SJCRH30 (cell line): Measurements from ENCODE around the gene S100A6. TPM values are rescaled to one million over a fixed set of nuclear protein-coding genes. Genes with fewer than 3 reads are reported as not detected.

Experiments used
- DNase-seq, 2 experiments: peaks; one replicate each; pipeline ENCODE4 v3.0.0-alpha.2; 2015 to 2020
- H3K27ac ChIP-seq: fragments of 250-450 bp; sonication (Bioruptor Pico); 2 replicates; pipeline ENCODE4 v1.5.1; 2020; ENCODE audit warnings: mild to moderate bottlenecking, moderate library complexity
- H3K27me3 ChIP-seq: fragments of 250-450 bp; sonication (Bioruptor Pico); 2 replicates; pipeline ENCODE4 v1.5.1; 2020; ENCODE audit warnings: mild to moderate bottlenecking, moderate library complexity
- H3K36me3 ChIP-seq: fragments of 250-450 bp; sonication (Bioruptor Pico); 2 replicates; pipeline ENCODE4 v1.5.1; 2020; ENCODE audit warnings: mild to moderate bottlenecking, moderate library complexity
- H3K4me1 ChIP-seq: fragments of 250-450 bp; sonication (Bioruptor Pico); 2 replicates; pipeline ENCODE4 v1.5.1; 2020; ENCODE audit warnings: mild to moderate bottlenecking, moderate library complexity
- H3K4me3 ChIP-seq: fragments of 250-450 bp; sonication (Bioruptor Pico); 2 replicates; pipeline ENCODE4 v1.5.1; 2020; ENCODE audit warnings: mild to moderate bottlenecking, moderate library complexity
- H3K9me3 ChIP-seq: fragments of 250-450 bp; sonication (Bioruptor Pico); replicated peaks from 2 replicates; pipeline ENCODE4 v1.5.1; 2020; ENCODE audit warnings: mild to moderate bottlenecking, moderate library complexity
- total RNA-seq: library from RNA; depleted of rRNA; stranded (reverse); fragments of >200 nt; shearing (Covaris generic); gene quantifications from 2 replicates; pipeline ENCODE4 v1.2.3, GENCODE V29; 2014

S100A6 gene
- total RNA-seq, 1 experiment from 2014 or later: 38.8 TPM

DNA sequence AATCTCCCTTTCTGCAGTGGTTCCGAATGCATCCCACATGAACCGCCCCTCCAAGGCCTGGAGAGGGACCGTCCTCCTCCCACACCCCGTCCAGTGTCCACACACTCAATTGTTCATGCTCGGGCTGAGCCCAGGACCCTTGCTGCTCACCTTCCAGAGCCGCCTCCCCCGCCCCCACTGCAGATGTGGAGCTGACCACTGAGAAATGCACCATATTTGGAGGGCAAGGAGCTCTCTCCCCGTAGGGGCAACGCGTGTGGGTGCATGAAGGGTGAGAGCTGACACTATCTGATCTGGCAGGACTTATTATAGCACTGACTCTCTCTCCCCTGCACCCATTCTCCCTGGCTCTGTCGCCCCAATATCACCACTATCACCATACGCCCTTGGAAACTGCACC, 17.3 kb upstream of the S100A6 start:
- no peak overlapping the region for H3K27ac ChIP-seq
- no peaks in the 10 kb centered on the region for H3K27me3 ChIP-seq
- H3K9me3 ChIP-seq: no peaks in the 10 kb centered on the region
- no peak overlapping the region for H3K4me3 ChIP-seq
- no peak for DNase-seq
- no peaks in the 10 kb centered on the region for H3K36me3 ChIP-seq
- H3K4me1 ChIP-seq: peaks cover 21% of the 10 kb centered on the region

DNA sequence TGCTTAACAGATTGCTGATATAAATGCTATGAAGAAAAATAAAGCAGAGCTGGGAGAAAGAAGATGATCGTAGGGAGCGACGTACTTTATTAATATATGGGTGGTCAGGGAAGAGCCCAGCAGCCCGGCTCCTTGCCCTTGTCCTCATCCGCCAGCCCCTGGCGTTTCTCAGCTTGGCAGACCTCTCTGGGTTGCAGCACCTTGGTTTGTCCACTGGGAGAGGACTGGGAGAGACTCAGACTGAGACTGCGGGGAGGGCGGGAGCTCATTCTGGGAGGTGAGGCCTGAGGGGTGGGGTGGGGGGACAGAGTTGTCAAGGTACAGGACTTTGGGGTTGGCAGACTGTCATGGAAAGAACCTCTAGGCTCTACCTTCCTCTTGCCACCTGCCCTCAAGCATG, 16.5 kb upstream of the S100A6 start:
- peaks cover 21% of the 10 kb centered on the region for H3K4me1 ChIP-seq

DNA sequence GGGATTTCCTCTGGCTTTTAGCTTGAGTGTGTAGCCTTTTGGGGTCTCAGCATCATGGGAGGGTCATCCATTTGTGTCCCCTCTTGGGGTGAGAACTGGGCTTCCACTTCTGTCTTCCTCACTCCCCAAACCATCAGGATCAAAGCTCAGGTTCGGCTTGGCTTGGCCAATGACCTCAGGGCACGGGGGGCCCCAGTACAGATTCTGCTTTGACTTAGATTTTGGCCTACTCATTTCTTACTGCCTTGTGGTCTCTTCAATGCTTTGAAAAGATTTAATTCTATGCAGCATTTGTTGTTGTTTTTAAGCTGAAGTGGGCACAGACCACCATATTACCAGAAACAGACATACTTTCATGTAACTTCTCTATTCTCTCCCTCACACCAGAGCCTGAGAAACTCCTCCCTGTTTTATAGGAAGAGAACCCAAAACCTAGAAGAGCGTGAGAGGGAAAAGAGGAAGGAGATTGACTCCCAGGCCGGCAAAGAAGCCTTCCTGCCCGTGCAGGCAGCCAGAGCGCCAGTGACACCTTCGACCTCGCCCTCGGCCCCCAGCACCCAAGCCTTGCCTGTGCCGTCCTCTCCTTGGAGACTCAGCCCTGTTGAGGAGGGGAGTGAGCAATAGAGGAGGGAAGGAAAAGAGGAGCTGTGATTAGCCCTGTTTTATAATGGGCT, 15.2 kb upstream of the S100A6 start:
- peaks cover 21% of the 10 kb centered on the region for H3K4me1 ChIP-seq
- DNase-seq: no peak

More for the DNA sequence above, 16.5 kb upstream of the S100A6 start:
- Histone ChIP-seq H3K27me3 (no peaks in the 10 kb centered on the region), H3K27ac (no peak overlapping the region), H3K9me3 (no peaks in the 10 kb centered on the region), H3K36me3 (no peaks in the 10 kb centered on the region), H3K4me3 (no peak overlapping the region)
- DNase-seq: no peak

DNA sequence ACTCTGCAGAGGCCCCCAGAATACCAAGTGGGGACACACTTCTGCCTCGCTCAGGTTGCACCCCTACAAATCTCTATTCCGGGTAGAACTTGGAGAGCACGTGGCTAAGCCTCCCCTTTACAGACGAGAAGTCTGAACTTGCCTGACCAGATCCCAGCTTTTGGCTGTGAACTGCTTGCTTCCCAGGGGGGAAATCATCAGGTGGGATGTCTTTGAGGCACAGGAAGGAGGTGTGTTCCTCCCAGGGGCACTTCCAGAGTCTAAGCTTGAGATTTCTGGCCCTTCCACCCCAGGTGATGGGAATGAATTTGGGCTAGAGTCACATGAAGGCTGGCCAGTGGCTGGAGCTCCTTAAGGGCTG, 14.6 kb upstream of the S100A6 start:
- Histone ChIP-seq H3K27ac (no peak overlapping the region), H3K36me3 (no peaks in the 10 kb centered on the region), H3K27me3 (no peaks in the 10 kb centered on the region), H3K9me3 (no peaks in the 10 kb centered on the region), H3K4me1 (peaks cover 21% of the 10 kb centered on the region), H3K4me3 (no peak overlapping the region)
- DNase-seq: no peak

More for the DNA sequence above, 15.2 kb upstream of the S100A6 start:
- Histone ChIP-seq H3K27me3 (no peaks in the 10 kb centered on the region), H3K27ac (no peak overlapping the region), H3K9me3 (no peaks in the 10 kb centered on the region), H3K4me3 (no peak overlapping the region), H3K36me3 (no peaks in the 10 kb centered on the region)

DNA sequence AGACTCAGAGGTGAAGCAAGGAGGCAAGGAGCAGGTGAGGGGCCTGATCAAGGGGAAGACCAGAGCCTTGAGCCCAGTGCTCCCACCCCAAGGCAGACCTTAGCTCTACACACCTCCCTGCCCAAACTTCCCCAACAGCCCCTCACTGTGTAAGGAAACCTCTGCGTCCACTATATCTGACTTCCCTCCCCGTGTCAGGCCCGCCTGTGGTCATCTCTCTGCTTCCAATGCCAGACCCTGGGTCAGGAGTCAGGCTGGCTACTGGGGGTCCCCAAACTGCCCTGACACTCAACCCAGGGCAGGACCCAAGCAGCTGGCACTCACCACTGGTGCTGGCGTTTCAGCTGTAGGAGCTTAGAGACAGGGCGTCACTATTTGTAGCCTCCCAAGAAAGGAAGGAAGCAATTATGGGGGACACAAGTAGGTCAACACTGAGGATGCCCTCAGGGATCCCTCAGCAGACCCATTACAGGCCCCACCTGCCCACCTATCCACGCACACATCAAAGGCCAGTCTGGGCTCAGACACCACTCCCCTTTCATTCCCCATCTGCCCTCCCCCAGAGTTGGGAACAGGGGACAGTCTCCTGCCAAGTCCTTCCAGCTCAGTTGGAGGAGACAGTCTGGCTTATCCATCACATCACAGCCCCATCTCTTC, 14.1 kb upstream of the S100A6 start:
- Histone ChIP-seq H3K36me3 (no peaks in the 10 kb centered on the region), H3K9me3 (no peaks in the 10 kb centered on the region), H3K27me3 (no peaks in the 10 kb centered on the region), H3K4me1 (peaks cover 21% of the 10 kb centered on the region), H3K4me3 (no peak overlapping the region), H3K27ac (no peak overlapping the region)
- DNase-seq: no peak

- Histone ChIP-seq H3K27ac (no peak within 1 kb of the TSS), H3K4me1 (peaks cover 20% of the 10 kb centered on the region), H3K36me3 (no peaks in the 10 kb centered on the region), H3K9me3 (no peaks in the 10 kb centered on the region), H3K27me3 (no peaks in the 10 kb centered on the region), H3K4me3 (no peak within 1 kb of the TSS)
- DNase-seq: peak; percentile 35 to 44
Observed at GRCh38 chr1:153548722-153549688, 13.2 kb upstream of the S100A6 start, which contains the start of gene S100A3. S100A3 (minus strand) TSS chr1:153549258; CDS start chr1:153548485, 773 bp downstream.

DNA sequence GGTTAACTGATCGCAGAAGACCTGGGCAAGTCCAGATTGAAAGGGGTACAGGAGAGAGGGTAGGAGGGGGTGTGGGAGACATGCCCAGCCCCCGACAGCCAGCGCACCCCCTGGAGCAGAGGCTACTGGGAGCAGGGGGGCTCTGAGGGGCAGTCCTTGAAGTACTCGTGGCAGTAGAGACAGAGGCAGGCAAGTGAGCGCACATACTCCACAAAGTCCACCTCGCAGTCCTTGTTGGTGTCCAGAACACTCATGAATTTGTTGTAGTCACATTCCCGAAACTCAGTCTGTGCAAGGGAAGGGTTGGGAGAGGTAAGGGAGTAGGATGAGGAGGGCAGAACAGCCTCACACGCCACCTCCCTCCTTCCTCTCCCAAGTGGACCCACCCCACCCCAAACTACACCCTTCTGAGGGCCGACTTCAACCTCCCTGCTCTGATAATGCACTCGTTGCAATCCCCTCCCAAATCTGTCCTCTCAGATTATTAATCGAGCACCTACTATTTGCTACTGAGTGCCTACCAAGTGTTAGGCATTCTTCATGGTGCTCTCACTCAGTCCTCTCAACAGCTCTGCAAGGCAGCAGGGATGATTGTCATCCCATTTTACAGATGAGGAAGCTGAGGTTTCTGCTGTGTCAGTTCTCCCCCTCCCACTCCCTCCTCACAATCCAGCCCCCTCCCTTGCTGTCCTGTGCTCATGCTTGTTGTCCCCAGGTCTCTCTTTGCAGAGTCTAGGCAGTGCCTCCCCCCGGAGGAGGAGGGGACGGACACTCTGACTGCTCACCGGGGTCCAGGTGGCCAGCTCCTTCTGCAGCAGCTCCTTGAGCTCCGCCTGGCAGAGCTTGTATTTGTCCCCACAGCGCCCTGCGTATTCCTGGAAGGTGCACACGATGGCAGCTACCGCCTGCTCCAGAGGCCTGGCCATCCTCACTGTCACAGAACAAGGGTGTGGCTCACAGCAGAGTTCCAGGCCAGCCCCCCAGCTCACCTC, 12.1 kb upstream of the S100A6 start:
- Histone ChIP-seq H3K27me3 (no peaks in the 10 kb centered on the region), H3K9me3 (no peaks in the 10 kb centered on the region), H3K36me3 (no peaks in the 10 kb centered on the region), H3K4me3 (no peak overlapping the region), H3K4me1 (peaks cover 14% of the 10 kb centered on the region), H3K27ac (no peak overlapping the region)
- no peak for DNase-seq

GRCh38 chr1:153546796-153547559, 11.2 kb upstream of the S100A6 start:
- Histone ChIP-seq H3K4me3 (no peak overlapping the region), H3K27me3 (no peaks in the 10 kb centered on the region), H3K36me3 (no peaks in the 10 kb centered on the region), H3K9me3 (no peaks in the 10 kb centered on the region), H3K27ac (no peak overlapping the region), H3K4me1 (peaks cover 14% of the 10 kb centered on the region)
- DNase-seq: no peak

DNA sequence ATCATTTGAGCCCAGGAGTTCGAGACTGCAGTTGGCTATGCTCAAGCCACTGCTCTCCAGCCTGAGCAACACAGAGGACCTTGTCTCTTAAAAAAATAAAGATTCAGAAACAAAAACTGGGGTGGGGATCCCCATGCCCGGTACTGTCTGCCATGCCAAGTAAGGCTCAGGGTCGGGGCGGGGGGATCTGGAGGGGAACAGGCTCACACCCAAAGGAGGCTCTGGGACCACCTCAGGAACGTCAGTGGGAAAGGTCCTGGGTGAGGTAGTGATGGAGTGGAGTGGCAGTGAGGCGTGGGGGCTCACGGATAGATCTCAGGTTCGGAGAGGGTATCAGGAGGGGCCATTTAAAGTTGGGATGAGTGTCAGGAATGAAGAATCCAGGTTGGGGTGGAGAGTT, 10.6 kb upstream of the S100A6 start:
- H3K4me1 ChIP-seq: peaks cover 14% of the 10 kb centered on the region
- no peaks in the 10 kb centered on the region for H3K9me3 ChIP-seq
- no peak overlapping the region for H3K4me3 ChIP-seq
- no peak overlapping the region for H3K27ac ChIP-seq
- H3K36me3 ChIP-seq: no peaks in the 10 kb centered on the region
- DNase-seq: no peak
- H3K27me3 ChIP-seq: no peaks in the 10 kb centered on the region

GRCh38 chr1:153545067-153546055, 9.6 kb upstream of the S100A6 start, which contains the start of gene S100A4:
S100A4 (minus strand) TSS chr1:153545806; CDS start chr1:153544794, 1,012 bp downstream.
- H3K27ac ChIP-seq: no peak within 1 kb of the TSS
- no peaks in the 10 kb centered on the region for H3K9me3 ChIP-seq
- H3K4me3 ChIP-seq: no peak within 1 kb of the TSS
- DNase-seq: peak; percentile 85 to 88
- no peaks in the 10 kb centered on the region for H3K36me3 ChIP-seq
- no peaks in the 10 kb centered on the region for H3K27me3 ChIP-seq
- peaks cover 17% of the 10 kb centered on the region for H3K4me1 ChIP-seq

DNA sequence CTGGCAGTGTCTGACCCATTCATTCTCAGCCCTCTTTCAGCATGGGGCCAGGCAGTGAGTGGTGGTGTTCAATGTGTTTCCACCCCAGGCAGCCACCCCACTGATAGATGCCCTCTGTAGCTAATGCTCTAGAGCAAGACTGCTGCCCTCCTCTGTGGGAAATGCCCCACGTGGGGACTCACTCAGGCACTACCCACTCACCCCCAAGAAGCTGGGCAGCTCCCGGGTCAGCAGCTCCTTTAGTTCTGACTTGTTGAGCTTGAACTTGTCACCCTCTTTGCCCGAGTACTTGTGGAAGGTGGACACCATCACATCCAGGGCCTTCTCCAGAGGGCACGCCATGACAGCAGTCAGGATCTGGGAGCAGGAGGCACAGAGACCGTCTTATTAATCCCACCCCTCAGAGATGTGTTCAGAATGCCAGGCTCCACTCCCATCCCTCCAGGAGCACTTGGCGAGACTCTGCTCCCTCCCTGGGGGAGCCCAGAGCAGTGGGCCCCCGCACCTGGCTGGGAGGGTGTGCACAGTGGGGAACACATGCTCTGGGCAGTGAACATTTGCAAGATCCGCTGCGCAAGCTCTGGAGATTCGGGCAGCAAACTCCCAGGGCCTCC, 8.8 kb upstream of the S100A6 start:
- H3K27ac ChIP-seq: no peak overlapping the region
- no peak overlapping the region for H3K4me3 ChIP-seq
- peaks cover 18% of the 10 kb centered on the region for H3K4me1 ChIP-seq

GRCh38 chr1:153543736-153544135, 7.9 kb upstream of the S100A6 start:
- Histone ChIP-seq H3K27ac (no peak overlapping the region), H3K36me3 (no peaks in the 10 kb centered on the region), H3K27me3 (no peaks in the 10 kb centered on the region), H3K4me1 (peaks cover 9% of the 10 kb centered on the region; the same call in 1 of the 2 replicates), H3K9me3 (no peaks in the 10 kb centered on the region), H3K4me3 (no peak overlapping the region)
- no peak for DNase-seq

More for the DNA sequence above, 8.8 kb upstream of the S100A6 start:
- H3K36me3 ChIP-seq: no peaks in the 10 kb centered on the region
- no peaks in the 10 kb centered on the region for H3K9me3 ChIP-seq
- DNase-seq: no peak
- no peaks in the 10 kb centered on the region for H3K27me3 ChIP-seq
